ENCODE data around the gene FBXW2.

FBXW2 gene

GRCh38 chr9:120773256-120773655 lies 20.0 kb downstream of the FBXW2 start:
- no peak overlapping the region for H3K4me3 ChIP-seq (replicated peaks; ENCODE audit: low read depth, low read length)
- DNase-seq (ENCODE audit: extremely low read depth, low read depth): no peak
- TF ChIP-seq, protein P1, sequence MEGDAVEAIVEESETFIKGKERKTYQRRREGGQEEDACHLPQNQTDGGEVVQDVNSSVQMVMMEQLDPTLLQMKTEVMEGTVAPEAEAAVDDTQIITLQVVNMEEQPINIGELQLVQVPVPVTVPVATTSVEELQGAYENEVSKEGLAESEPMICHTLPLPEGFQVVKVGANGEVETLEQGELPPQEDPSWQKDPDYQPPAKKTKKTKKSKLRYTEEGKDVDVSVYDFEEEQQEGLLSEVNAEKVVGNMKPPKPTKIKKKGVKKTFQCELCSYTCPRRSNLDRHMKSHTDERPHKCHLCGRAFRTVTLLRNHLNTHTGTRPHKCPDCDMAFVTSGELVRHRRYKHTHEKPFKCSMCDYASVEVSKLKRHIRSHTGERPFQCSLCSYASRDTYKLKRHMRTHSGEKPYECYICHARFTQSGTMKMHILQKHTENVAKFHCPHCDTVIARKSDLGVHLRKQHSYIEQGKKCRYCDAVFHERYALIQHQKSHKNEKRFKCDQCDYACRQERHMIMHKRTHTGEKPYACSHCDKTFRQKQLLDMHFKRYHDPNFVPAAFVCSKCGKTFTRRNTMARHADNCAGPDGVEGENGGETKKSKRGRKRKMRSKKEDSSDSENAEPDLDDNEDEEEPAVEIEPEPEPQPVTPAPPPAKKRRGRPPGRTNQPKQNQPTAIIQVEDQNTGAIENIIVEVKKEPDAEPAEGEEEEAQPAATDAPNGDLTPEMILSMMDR (IDR thresholded peaks at IDR 0.05; ENCODE audit: low read depth, low read length, missing control alignments): no peak

- TF ChIP-seq, protein P1 (IDR thresholded peaks at IDR 0.05; ENCODE audit: low read depth, low read length, missing control alignments): no peak
- H3K4me3 ChIP-seq (replicated peaks; ENCODE audit: low read depth, low read length): no peak overlapping the region
- no peak for DNase-seq (ENCODE audit: extremely low read depth, low read depth)
Observed at GRCh38 chr9:120770931-120771330, 22.3 kb downstream of the FBXW2 start.

GRCh38 chr9:120768886-120769285 lies 24.3 kb downstream of the FBXW2 start:
- TF ChIP-seq, protein P1 (IDR thresholded peaks at IDR 0.05; ENCODE audit: low read depth, low read length, missing control alignments): no peak
- DNase-seq (ENCODE audit: extremely low read depth, low read depth): no peak
- no peak overlapping the region for H3K4me3 ChIP-seq (replicated peaks; ENCODE audit: low read depth, low read length)

DNA sequence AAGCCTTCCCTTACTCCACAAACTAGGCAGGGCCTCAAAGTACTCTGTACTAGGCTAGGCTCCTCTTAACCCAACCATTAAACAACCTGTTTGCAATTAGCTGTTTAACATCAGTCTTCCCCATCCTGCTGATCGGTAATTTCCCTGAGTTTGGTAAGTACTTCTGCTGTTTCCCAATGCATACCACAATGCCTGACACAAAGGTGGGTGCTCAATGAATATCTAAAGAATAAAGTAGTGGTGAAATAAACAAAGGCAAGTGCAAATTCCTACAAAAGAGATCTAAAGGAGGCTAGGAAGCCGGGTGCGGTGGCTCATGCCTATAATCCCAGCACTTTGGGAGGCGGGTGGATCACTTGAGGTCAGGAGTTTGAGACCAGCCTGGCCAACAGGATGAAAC lies 25.0 kb downstream of the FBXW2 start:
- no peak for DNase-seq (ENCODE audit: extremely low read depth, low read depth)
- H3K4me3 ChIP-seq (replicated peaks; ENCODE audit: low read depth, low read length): no peak overlapping the region
- TF ChIP-seq, protein P1 (IDR thresholded peaks at IDR 0.05; ENCODE audit: low read depth, low read length, missing control alignments): no peak

DNA sequence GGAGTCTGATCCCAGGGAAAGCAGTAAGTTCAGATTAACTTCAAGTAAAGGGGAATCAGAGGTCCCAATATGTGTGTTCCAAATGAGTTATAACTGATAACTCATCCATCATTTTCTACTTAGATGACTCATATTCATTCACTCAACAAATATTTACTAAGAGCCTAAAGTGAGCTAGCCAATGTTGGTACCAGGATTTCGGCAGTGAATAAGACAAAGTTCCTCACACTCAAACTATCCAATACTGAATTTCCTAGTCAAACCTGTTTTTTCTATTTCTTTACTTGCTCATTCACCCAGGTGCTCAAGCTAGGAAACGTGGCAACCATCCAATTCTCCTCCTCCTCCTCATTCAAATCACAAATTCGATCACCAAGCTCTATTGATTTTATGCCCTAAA lies 25.8 kb downstream of the FBXW2 start:
- H3K4me3 ChIP-seq (replicated peaks; ENCODE audit: low read depth, low read length): no peak overlapping the region
- TF ChIP-seq, protein P1 (IDR thresholded peaks at IDR 0.05; ENCODE audit: low read depth, low read length, missing control alignments): no peak
- no peak for DNase-seq (ENCODE audit: extremely low read depth, low read depth)

DNA sequence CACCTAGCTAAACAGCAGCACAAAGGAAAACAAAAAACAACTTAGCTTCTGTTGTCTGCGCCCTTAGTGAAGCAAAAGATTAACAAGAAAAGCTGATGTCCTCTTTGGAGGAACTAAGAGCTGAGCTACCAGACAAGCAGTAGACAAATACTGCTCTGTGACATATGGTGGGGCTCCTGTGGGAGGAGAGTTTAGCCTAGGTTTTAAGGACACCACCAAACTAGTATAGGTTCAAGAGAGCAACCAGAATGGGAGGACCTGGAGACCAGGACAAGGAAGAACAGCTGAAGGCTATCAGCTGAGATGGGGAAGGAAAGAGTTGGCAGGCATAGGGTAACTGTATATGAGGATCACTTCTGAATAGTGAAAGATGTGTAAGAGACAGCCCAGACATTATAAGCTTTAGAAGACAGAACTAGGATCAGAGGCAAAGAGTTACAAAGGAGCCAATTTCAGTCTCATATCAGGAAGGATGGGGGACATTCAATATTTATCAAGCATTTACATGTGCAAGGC lies 27.2 kb downstream of the FBXW2 start:
- no peak overlapping the region for H3K4me3 ChIP-seq (replicated peaks; ENCODE audit: low read depth, low read length)
- no peak for DNase-seq (ENCODE audit: extremely low read depth, low read depth)
- TF ChIP-seq, protein P1 (IDR thresholded peaks at IDR 0.05; ENCODE audit: low read depth, low read length, missing control alignments): no peak

DNA sequence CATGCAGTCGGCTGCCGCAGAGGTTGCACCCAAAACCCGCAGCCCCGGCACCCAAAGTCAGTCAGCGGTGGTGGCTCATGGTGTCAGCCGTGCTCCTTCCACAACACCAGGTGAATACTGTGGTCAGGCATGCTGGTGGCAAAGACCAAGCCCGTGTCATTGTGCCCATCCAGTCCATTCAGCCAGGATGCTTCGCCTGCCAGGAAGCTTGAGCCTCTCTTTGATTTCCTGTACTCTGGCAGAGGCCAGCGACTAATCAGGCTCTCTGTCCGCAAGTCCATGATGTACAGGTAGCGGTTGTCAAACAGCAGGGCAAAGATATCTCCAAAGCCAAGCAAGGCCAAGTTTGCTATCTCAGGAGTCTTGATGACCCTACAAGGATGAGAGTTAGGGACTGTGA lies 28.7 kb downstream of the FBXW2 start:
- no peak overlapping the region for H3K4me3 ChIP-seq (replicated peaks; ENCODE audit: low read depth, low read length)
- TF ChIP-seq, protein P1 (IDR thresholded peaks at IDR 0.05; ENCODE audit: low read depth, low read length, missing control alignments): no peak
- no peak for DNase-seq (ENCODE audit: extremely low read depth, low read depth)
